ENCODE data around the gene BMPR1B. TPM values are rescaled to one million over a fixed set of nuclear protein-coding genes. Genes with fewer than 3 reads are reported as not detected.

BMPR1B gene
- total RNA-seq, result 4.1 and 15.3 TPM in 2 replicates

DNA sequence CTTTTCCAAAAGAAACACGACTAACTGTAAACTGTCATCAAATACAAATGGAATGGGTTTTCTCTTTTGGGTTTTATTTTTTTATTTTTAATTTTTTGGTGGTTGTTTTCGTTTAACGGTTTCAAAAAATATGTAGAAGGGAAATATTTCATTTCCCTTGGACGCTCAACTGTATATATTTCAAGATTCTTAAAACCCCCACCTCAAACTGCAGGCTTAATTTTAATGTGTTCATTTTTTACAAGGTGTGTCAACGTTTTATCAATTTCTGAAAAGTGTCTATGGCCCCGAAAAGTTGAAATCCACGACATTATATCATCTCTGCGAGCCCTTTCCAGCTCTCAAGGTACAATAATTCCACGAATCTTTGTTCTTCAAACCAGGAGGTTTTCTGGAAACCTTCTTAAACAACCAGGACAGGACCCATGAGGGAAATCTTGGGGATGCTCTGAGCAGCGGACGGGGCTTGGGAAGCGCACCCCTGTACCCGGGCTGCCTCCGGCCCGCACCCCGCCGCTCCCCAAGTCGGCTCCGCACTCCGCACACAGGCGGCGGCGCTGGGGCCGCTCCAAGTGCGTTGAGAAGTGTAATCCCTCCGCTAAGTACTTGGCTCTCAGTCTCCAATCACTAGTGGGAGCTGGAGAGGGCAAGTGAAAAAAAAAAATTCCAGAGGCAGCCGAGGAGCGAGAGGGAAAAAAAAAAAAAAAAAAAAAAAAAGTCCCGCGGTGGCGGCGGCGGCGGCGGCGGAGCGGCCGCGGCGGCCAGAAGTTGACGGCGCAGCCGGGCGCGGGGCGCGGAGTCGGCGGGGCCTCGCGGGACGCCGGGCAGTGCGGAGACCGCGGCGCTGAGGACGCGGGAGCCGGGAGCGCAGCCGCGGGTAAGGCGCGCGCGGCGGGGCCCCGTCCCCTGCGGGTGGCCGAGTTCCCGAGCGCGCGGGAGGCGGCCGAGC is at the start of gene BMPR1B:
TSS of gene BMPR1B (plus strand) at position 764 of the 949 bp plus-strand sequence. CDS start 346,470 bp downstream, outside the sequence.

